Measurements from ENCODE around the gene ELMO1. TPM values are rescaled to one million over a fixed set of nuclear protein-coding genes. Genes with fewer than 3 reads are reported as not detected.

Gene ELMO1
- total RNA-seq, 2 donors from 2014 or later, result 10.9 to 56.0 TPM

DNA sequence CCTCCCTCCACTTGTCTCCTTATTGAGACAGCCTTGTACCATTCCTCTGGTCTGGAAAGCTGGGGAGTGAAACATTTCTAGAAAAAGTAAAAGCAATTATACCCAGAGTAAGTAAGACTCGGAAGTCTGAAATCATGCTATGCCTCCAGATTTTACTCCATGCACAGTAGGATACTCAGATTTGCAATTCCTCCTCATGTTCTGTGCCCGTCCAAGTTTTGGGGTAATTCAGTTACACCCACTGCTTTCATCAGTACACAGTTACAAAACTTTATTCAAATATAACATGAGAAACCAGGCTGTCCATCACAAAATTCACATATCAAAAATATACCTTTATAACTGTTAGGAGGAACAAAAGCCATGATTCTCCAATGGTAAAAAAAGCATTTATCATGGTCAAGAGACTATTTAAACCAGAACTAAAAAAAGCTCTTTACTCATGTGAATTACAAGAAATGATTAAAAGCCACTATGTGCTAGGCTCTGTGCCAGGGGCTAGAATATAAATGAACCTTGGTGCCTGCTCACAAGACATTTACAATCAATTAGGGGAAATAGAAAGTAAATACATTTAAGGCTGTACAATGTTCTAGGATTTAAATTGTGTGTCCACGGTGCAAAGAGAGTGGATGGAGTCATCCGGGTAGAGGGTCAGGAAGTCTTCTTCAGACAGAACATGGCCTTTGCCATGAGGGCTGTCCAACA lies 320.2 kb downstream of the ELMO1 start:
- H3K36me3 ChIP-seq (replicated peaks in 1 of 2; ENCODE audit: insufficient read depth in 1 of 2, low read depth in 2 of 2), result no peaks in the 10 kb centered on the region
- peak overlapping the region in 1 of 4 donors; percentile 5 for H3K27ac ChIP-seq
- H3K27me3 ChIP-seq, result no peaks in the 10 kb centered on the region
- 75 to 76% methylated on average over 4 of the region's 4 CpGs for WGBS, 2 donors
- intact Hi-C loops (cut with DNase I), result no loop called here
- H3K9me3 ChIP-seq, result no peaks in the 10 kb centered on the region
- TF ChIP-seq POLR2A (IDR thresholded peaks at IDR 0.05) (no peak), CTCF (IDR thresholded peaks at IDR 0.05) (no peak)
- no peak overlapping the region for H3K4me3 ChIP-seq
- ATAC-seq (peak; percentile 38), DNase-seq (peak in 3 of 4 donors; percentile 25 to 62 (median 33))
- H3K4me1 ChIP-seq, result peaks cover 11% of the 10 kb centered on the region

DNA sequence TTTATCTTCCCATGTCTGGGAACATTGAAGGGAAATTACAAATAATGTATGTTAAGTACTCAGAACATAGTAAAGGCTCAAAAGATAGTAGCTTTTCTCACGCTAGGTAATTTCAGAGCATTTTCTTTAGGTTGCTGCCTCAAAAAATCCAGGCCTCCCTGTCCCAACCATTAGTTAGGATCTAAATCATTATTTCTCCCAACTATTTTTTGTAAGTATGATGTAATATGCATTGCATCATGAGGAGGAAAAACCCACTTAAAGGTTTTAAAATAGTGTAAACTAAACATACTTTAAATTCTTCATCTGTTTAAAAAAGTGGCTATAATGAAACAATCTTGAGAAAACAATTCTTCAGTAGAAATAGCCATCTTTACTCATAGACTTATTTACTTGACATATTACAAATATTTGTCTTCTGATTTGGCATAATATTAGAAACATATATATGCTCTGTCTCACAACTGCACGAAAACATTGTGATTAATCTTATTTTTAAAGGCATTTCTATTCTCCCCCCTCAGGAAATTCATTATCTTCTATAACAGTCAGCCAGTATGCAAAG lies 329.3 kb downstream of the ELMO1 start:
- H3K9me3 ChIP-seq, result no peaks in the 10 kb centered on the region
- no peak overlapping the region for H3K27ac ChIP-seq
- no peaks in the 10 kb centered on the region for H3K36me3 ChIP-seq (replicated peaks in 1 of 2; ENCODE audit: insufficient read depth in 1 of 2, low read depth in 2 of 2)
- ATAC-seq (no peak), DNase-seq (no peak)
- intact Hi-C loops (cut with DNase I), result no loop called here
- H3K4me1 ChIP-seq, result no peaks in the 10 kb centered on the region
- no peaks in the 10 kb centered on the region for H3K27me3 ChIP-seq
- 76 to 84% methylated on average over 2 of the region's 2 CpGs for WGBS, 2 donors
- TF ChIP-seq POLR2A (IDR thresholded peaks at IDR 0.05) (no peak), CTCF (IDR thresholded peaks at IDR 0.05) (no peak)
- no peak overlapping the region for H3K4me3 ChIP-seq

- H3K27ac ChIP-seq, result no peak overlapping the region
- ATAC-seq (no peak), DNase-seq (no peak)
- WGBS, 2 donors, result 89% methylated on average over 6 of the region's 6 CpGs
- H3K4me1 ChIP-seq, result no peaks in the 10 kb centered on the region
- intact Hi-C loops (cut with DNase I), result no loop called here
- no peaks in the 10 kb centered on the region for H3K36me3 ChIP-seq (replicated peaks in 1 of 2; ENCODE audit: insufficient read depth in 1 of 2, low read depth in 2 of 2)
- no peaks in the 10 kb centered on the region for H3K9me3 ChIP-seq
- no peaks in the 10 kb centered on the region for H3K27me3 ChIP-seq
- no peak overlapping the region for H3K4me3 ChIP-seq
- TF ChIP-seq CTCF (IDR thresholded peaks at IDR 0.05), result no peak
- no peak for TF ChIP-seq POLR2A (IDR thresholded peaks at IDR 0.05)
Observed at GRCh38 chr7:37118004-37118403, 330.7 kb downstream of the ELMO1 start.

DNA sequence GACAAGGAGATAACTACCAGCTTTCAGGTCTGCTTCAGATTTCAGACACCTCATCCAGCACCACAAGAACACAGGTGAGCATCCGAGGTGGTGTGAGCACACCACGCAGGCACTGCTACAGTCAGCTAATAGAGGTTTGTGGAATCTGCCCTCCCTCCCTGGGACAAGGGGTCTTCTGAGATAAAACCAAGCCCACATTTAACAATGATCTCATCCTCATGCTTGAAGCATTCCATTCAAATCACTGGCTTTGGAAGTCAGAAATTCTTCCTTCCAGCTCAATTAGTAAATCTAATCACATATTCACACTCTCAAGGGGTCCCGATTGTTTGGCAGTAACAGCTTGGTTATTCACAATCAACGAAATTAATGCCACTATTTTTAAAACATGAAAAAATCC lies 331.4 kb downstream of the ELMO1 start:
- Histone ChIP-seq H3K27ac (no peak overlapping the region), H3K4me1 (no peaks in the 10 kb centered on the region), H3K9me3 (no peaks in the 10 kb centered on the region), H3K27me3 (no peaks in the 10 kb centered on the region), H3K4me3 (no peak overlapping the region), H3K36me3 (replicated peaks in 1 of 2; ENCODE audit: insufficient read depth in 1 of 2, low read depth in 2 of 2) (no peaks in the 10 kb centered on the region)
- ATAC-seq, result no peak
- 72 to 77% methylated on average over 3 to 4 of the region's 4 CpGs for WGBS, 2 donors
- DNase-seq, result no peak
- TF ChIP-seq POLR2A (IDR thresholded peaks at IDR 0.05) (no peak), CTCF (IDR thresholded peaks at IDR 0.05) (no peak)
- intact Hi-C loops (cut with DNase I), result no loop called here

Data from body of pancreas (tissue), 4 donors.